ENCODE results near the gene ENO2. TPM values are rescaled to one million over a fixed set of nuclear protein-coding genes. Genes with fewer than 3 reads are reported as not detected.

The ENO2 gene
- total RNA-seq, 1 experiment from 2014 or later: 33.5 TPM

DNA sequence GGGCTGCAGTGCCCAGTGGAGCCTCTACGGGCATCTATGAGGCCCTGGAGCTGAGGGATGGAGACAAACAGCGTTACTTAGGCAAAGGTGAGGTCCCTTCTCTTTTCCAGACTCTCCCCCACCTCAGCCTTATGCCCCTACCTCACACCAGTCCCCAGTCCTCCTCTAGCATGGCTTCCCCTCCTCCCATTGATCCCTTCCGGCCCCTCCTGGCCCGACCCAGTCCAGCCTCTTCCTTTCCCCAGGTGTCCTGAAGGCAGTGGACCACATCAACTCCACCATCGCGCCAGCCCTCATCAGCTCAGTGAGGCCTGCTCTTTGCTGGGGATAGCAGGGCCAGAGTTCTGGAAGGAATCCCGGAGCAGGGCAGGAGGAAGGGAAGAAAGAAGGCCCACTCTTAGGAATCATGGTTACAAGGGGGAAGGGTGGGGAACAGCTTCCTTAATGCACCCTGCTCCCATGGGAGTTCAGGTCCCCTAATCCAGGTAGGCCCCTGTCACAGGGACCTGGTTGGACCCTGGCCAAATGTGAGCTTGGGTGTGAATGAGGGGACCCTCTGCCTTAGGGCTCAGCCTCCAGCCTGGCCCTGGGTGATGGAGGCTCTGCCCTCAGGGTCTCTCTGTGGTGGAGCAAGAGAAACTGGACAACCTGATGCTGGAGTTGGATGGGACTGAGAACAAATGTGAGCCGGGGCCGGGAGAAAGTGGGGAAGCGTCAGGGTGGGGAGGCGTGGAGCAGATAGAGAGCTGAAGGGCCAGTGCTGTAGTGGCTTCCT is 2.2 kb downstream of the ENO2 start:
- Histone ChIP-seq H3K27me3 (ENCODE audit: control insufficient read depth, insufficient read depth, low read length) (no peaks in the 10 kb centered on the region), H3K4me3 (ENCODE audit: low read depth in 2 of 2, low read length in 2 of 2) (no peak overlapping the region), H3K27ac (ENCODE audit: low read length) (no peak overlapping the region), H3K4me1 (ENCODE audit: control insufficient read depth, insufficient read depth, low read length) (peaks cover 4% of the 10 kb centered on the region; the same call in 1 of the 2 replicates), H3K9me3 (ENCODE audit: control insufficient read depth, insufficient read depth, low read depth, low read length) (no peaks in the 10 kb centered on the region), H3K36me3 (ENCODE audit: control insufficient read depth, insufficient read depth, low read length) (no peaks in the 10 kb centered on the region; the same call in 1 of the 2 replicates)
- CTCF ChIA-PET: no interaction called here
- in situ Hi-C loops (cut with HindIII; ENCODE audit: low pct_unique_long_range_greater_than_20kb, low sequenced_read_pairs): no loop called here
- DNase-seq (ENCODE audit: low read depth, low spot score) (no peak), ATAC-seq (no peak)
- TF ChIP-seq, protein P1, sequence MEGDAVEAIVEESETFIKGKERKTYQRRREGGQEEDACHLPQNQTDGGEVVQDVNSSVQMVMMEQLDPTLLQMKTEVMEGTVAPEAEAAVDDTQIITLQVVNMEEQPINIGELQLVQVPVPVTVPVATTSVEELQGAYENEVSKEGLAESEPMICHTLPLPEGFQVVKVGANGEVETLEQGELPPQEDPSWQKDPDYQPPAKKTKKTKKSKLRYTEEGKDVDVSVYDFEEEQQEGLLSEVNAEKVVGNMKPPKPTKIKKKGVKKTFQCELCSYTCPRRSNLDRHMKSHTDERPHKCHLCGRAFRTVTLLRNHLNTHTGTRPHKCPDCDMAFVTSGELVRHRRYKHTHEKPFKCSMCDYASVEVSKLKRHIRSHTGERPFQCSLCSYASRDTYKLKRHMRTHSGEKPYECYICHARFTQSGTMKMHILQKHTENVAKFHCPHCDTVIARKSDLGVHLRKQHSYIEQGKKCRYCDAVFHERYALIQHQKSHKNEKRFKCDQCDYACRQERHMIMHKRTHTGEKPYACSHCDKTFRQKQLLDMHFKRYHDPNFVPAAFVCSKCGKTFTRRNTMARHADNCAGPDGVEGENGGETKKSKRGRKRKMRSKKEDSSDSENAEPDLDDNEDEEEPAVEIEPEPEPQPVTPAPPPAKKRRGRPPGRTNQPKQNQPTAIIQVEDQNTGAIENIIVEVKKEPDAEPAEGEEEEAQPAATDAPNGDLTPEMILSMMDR (IDR thresholded peaks at IDR 0.05): no peak
- TF ChIP-seq, protein P2, sequence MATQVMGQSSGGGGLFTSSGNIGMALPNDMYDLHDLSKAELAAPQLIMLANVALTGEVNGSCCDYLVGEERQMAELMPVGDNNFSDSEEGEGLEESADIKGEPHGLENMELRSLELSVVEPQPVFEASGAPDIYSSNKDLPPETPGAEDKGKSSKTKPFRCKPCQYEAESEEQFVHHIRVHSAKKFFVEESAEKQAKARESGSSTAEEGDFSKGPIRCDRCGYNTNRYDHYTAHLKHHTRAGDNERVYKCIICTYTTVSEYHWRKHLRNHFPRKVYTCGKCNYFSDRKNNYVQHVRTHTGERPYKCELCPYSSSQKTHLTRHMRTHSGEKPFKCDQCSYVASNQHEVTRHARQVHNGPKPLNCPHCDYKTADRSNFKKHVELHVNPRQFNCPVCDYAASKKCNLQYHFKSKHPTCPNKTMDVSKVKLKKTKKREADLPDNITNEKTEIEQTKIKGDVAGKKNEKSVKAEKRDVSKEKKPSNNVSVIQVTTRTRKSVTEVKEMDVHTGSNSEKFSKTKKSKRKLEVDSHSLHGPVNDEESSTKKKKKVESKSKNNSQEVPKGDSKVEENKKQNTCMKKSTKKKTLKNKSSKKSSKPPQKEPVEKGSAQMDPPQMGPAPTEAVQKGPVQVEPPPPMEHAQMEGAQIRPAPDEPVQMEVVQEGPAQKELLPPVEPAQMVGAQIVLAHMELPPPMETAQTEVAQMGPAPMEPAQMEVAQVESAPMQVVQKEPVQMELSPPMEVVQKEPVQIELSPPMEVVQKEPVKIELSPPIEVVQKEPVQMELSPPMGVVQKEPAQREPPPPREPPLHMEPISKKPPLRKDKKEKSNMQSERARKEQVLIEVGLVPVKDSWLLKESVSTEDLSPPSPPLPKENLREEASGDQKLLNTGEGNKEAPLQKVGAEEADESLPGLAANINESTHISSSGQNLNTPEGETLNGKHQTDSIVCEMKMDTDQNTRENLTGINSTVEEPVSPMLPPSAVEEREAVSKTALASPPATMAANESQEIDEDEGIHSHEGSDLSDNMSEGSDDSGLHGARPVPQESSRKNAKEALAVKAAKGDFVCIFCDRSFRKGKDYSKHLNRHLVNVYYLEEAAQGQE (IDR thresholded peaks at IDR 0.05; ENCODE audit: insufficient read depth in 1 of 2, low read depth in 2 of 2, low read length in 1 of 2): no peak
- TF ChIP-seq TCF7L2 (IDR thresholded peaks at IDR 0.05; ENCODE audit: low read depth, low read length) (no peak), POLR2AphosphoS5 (IDR thresholded peaks at IDR 0.05; ENCODE audit: low read depth, low read length) (no peak), SIN3A (IDR thresholded peaks at IDR 0.05; ENCODE audit: borderline replicate concordance, insufficient read depth, low read depth, low read length) (no peak)
- POLR2A ChIA-PET: no interaction called here
- intact Hi-C loops (cut with micrococcal nuclease; ENCODE audit: unreplicated experiment): no loop called here
- BruUV-seq (replicated peaks): TSS peak; percentile 52

GRCh38 chr12:6917491-6918231 is 3.3 kb downstream of the ENO2 start:
- in situ Hi-C loops (cut with HindIII; ENCODE audit: low pct_unique_long_range_greater_than_20kb, low sequenced_read_pairs): no loop called here
- intact Hi-C loops (cut with micrococcal nuclease; ENCODE audit: unreplicated experiment): no loop called here
- Histone ChIP-seq H3K9me3 (ENCODE audit: control insufficient read depth, insufficient read depth, low read depth, low read length) (no peaks in the 10 kb centered on the region), H3K4me1 (ENCODE audit: control insufficient read depth, insufficient read depth, low read length) (peaks cover 4% of the 10 kb centered on the region; the same call in 1 of the 2 replicates), H3K36me3 (ENCODE audit: control insufficient read depth, insufficient read depth, low read length) (no peaks in the 10 kb centered on the region; the same call in 1 of the 2 replicates), H3K27ac (ENCODE audit: low read length) (no peak overlapping the region), H3K27me3 (ENCODE audit: control insufficient read depth, insufficient read depth, low read length) (no peaks in the 10 kb centered on the region), H3K4me3 (ENCODE audit: low read depth in 2 of 2, low read length in 2 of 2) (no peak overlapping the region)
- CTCF ChIA-PET: no interaction called here
- ATAC-seq (no peak), DNase-seq (ENCODE audit: low read depth, low spot score) (no peak)
- no TSS peak for BruUV-seq (replicated peaks)
- POLR2A ChIA-PET: no interaction called here
- no peak for TF ChIP-seq POLR2AphosphoS5 (IDR thresholded peaks at IDR 0.05; ENCODE audit: low read depth, low read length)
